TTC549 (cell line): Measurements from ENCODE around the gene ROBO1.
"Not testable (repeated sequence)": the region's sequence is repeated elsewhere in the genome, so short reads cannot be mapped to it uniquely, and the experiment has no call there.

Experiments used
- FAIRE-seq: peaks from 2 replicates; lab custom pipeline; 2012; peaks lifted over from hg19 to GRCh38; lab: Jason Lieb, UNC

ROBO1 gene

DNA sequence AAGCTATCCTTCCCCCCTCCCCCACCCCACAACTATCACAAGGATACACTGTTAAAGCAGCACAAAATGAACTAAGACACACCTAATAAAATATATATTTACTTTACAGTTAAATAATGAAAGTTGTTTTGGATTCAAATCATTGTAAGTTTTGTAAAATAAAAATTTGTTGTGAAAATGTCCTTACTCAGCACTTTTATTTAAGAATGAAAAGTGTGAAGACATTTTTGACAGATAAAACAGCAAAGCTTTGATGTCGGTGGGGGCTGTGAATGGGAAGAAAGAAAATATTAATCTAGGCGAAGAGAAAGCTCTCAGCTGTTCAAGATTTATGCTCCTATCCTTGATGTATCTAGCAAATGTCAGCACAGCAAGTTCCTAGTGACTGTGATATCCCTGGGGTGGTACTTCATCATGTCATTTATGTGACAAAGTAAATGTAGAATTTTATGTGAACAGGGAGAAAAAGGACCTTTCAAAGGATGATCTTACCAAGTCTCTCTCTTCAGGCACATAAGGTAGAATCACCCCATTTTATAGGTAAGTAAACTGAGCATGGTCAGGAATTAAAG is 216.4 kb downstream of the ROBO1 start:
- FAIRE-seq: no peak

DNA sequence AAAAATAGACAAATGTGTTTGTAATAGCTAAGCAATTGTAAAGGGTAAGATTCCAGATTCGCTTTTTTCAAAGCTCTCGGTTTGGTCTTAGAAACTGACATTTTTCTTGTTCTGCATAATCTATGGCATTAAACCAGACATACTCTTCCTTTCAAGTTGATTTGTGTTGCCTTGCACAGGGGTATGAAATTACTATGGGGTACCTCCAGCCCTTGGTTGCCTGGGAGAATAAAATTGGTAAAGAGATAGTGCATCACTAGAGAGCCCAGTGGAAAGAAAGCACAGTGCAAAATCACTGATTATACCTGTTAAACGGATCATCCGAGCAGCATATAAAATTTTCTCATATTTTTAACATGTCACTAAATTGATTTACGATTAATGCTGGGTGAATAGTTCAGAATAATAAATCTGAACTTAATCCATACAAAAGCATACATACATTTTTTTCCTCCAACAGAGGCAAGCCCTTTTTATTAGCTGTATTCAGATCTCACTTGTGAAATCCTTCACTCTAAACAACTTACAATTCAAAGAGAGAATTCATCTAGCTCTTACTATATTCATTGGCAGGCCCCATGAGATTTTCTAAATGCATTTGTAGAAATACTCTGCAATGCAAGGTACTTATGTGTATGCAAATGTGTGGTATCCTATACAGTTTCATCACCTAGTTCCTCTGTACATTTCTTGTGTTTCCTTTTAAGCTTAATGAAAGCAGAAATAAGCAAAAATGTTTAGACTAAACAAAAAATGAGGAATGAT is 224.4 kb downstream of the ROBO1 start:
- no peak for FAIRE-seq

DNA sequence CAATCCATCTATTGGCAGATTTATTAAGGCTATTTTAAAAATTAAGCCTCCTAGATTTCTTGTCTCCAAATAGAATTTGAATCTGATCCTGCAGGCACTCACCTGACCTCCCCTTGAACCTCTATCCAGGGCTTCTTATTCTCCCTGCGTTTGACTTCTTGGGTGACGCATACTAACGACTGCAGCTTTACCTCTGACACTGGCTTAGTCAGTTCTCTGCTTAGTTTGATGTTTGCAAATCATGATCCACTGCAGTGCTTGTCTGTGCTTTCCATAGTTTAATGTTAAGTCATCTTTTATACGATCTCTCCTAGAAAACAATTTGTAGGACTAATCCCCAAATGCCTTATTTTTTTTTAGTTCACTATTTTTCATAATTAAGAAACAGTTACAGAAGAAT is 233.1 kb downstream of the ROBO1 start:
- FAIRE-seq: no peak

DNA sequence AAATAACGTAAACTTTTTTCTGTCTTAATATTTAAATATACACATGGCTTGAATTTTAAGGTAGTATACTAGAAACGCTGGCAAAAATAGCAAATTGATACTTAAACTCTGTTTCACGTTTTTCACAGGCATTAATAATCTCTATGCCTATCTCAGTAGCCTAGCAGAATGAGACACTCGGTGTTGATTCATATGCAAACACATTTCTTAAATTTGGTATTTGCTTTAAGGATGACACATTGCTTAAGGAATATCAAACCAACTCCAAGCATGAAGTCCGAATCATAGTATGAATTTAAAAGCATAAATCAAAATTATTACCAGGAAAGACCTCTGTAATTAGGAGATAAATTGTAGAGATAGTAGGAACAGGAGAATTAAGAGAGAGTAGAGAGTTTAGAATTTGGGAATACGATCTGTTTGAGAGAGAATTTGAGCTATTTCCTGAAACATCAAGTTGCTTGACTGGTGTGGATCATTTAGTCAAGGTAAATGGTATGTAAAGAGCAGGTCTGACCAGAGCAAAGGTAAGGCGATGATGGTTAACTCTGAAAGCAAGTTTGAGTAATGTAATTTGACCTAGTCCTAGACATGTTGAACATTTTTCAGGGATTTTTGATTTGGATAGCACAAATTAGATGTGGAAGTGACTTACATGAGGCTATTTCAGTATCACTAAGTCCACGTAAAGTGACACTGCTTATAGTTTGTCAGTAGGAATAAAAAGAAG is 236.1 kb downstream of the ROBO1 start:
- no peak for FAIRE-seq

DNA sequence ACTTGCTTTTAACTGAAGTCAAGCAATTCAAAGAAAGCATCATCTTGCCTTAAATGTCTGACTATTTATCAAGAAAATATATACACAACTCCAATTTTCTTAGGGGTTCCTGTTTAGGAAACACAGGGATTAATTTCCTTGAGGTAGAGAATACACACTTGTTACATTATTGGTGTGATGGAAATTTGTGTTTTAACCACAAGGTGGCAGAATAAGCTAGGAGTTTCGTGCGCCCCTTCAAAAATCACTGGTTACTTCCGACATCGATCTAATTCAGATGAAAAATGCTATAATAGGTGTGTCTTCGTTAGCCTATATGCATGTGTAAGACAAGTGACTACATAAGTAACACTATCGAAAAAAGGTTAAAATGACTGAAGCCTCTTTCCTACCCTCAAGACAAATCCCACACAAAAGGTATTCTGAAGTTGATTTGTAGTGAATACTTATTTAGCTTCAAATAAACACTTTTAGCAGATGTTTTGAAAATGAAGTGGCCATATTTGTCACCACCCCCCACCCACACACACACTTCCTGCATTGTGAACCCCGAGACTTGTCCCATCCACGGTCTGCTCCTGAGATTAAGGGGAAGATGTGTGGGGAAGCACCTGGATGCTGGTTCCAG is 246.5 kb downstream of the ROBO1 start:
- peak; percentile 54 for FAIRE-seq

DNA sequence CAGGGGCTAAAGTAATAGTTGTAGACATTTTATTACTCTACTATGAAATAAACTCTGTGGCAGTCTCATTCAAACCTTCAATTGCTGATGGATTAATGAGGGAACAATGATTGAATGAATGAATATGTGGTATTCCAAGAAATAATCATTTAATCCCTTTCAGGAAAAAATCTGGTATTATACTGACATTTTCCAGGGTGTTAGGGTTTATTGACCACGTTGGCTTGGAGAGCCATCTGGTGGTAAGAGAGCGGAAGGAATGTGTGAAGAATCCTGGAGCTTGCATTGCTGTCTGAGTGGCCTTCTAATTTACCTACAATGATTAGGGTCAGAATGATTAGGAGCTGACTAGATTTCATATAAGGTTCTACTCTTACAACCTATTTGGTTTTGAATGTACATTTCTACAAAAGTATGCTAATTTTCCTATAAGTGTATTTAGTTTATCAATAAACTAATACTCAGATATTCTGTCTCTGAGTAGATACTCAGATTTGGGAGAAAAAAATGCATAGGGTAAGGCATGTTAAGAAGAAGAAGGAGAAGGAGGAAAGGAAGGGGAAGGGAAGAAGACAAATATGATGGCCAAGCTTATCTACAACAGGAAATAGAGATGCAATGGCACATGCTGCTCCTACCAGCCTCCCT is 249.9 kb downstream of the ROBO1 start:
- no peak for FAIRE-seq

DNA sequence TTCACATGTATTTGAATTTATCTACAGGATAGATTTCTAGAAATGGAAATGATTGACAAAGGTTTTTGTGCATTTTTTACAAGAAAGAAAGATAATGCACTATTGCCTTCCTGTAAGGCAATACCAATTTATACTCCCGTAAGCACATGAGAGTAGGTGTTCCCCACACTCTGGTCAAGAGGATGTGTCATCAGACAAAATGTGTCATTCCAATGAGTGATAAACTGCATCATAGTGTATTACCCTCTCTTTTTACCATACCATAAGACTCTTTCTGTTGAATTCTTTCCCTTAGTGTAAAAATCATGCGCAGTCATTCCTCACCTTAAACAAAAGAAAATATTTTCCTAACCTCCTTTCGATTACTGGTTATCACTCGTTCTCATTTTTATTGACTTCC is 251.0 kb downstream of the ROBO1 start:
- no peak for FAIRE-seq

DNA sequence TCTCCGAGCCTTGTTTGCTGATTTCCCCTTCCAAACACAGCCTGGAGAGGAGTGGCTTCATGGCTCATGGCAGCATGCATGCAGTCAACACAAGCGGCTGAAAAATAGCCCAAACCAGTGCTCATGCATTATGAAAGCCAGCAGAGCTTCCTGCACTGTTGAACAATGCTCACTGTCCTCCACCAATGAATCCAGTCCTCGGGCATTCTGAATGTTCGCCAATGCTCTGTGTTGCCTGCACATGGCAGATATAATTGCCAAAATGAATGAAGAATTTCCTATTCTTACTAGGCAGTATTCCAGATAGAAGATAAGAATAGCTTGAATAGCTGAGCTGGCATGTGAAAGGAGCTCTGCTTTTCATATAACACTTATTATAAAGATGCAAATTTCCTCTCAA is 252.7 kb downstream of the ROBO1 start:
- FAIRE-seq: no peak

DNA sequence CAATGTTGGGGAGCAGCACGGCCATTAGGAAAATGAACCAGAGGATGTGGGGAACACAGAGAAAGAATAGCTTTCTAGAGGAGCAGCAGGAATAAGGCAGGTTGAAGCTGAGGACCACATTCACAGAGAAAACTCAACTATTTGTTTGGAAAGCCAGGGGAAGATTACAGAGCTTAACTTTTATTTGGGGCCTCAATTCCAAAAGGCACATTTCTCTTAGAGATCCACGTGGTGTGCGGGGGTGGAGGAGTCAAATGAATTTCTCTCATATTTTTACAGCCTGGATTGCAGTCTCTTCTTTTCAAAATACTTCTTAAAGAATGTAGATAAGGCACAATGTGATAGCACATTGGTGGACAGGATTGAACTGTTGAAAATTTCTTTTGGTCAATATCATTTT is 253.7 kb downstream of the ROBO1 start:
- no peak for FAIRE-seq

DNA sequence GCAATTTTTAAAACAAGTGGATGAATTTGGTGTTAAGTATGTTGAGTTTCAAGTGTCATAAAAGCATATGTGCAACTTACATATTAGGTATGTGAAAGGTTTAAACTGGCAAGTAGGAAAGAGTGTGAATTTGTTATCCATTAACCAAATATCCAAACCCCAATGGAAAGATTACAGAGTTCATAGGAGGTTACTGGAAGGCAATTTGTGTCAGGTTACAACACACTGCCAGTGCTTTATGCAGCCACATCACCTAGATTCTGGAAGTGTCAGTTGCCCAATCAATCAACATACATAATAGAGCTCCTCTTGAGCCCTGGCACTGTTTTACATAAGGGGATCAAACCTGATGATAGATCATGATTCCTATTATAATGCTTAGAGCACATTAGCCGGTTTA is 261.0 kb downstream of the ROBO1 start:
- FAIRE-seq: no peak

DNA sequence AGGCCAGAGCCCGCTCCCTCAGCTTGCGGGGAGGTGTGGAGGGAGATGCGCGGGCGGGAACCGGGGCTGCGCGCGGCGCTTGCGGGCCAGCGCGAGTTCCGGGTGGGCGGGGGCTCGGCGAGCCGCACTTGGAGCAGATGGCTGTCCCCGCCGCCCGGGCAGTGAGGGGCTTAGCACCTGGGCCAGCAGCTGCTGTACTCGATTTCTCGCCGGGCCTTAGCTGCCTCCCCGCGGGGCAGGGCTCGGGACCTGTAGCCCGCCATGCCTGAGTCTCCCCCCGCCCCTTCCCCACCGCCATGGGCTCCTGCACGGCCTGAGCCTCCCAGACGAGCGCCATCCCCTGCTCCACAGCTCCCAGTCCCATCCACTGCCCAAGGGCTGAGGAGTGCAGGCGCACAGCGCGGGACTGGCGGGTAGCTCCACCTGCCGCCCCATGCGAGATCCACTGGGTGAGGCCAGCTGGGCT is 265.5 kb downstream of the ROBO1 start:
- not testable (repeated sequence) for FAIRE-seq

DNA sequence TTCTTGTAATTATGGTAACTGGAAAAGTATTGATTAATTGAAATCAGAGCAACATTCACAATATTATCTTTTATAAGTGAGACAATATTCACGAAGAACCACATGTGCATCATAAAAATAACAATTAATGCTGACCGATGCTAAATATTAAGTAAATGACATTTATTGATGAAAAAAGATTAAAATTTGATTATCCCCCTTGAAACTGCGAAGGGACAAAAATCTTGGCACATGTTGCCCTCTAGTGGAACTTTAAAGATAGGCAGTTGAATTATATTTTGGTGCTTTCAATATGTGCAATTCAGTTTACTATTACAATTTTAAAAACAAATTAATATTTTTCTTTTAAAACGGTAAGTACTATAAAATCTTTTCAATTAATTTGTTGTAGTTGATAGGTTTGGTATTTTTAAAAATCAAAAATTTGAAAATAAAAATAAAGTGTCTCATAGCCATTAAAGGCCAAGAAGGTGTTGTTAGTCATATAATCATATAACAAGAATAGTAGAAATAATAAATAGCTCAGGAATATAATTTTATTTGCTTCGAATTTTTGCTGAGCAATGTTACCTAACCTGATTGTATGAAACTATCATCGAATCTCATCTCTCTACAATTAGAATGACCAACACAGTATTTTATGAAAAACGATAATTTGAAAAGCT is 270.2 kb downstream of the ROBO1 start:
- FAIRE-seq: peak; percentile 93

DNA sequence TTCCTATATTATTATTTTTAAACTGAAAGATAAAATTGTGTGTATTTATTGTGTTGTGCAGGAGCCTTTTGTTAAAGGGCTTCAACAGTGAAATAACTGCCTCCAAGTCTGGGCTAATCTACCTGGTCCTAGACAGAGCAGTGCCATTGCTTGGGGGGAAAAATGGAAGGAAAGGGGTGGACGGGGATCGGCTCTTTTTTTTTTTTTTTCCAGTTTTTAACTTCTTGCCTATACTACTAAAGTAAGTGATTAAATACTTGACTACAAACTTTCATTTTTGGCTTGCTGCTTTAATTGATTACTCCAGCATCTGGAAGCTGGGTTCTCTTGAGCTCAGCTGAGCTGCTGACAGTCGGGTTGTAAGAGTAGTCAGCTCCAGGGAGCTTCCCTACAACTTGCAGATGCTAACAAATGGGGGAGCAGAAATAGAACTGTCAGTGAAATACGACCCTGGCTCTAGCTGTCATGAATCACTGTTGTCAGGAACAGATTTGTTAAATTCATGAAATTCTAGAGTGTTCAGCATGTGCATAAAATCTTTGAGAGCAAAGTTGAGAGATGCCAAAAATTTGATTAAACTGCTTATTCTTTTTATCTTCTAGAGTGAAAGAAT is 276.7 kb downstream of the ROBO1 start:
- FAIRE-seq: no peak

DNA sequence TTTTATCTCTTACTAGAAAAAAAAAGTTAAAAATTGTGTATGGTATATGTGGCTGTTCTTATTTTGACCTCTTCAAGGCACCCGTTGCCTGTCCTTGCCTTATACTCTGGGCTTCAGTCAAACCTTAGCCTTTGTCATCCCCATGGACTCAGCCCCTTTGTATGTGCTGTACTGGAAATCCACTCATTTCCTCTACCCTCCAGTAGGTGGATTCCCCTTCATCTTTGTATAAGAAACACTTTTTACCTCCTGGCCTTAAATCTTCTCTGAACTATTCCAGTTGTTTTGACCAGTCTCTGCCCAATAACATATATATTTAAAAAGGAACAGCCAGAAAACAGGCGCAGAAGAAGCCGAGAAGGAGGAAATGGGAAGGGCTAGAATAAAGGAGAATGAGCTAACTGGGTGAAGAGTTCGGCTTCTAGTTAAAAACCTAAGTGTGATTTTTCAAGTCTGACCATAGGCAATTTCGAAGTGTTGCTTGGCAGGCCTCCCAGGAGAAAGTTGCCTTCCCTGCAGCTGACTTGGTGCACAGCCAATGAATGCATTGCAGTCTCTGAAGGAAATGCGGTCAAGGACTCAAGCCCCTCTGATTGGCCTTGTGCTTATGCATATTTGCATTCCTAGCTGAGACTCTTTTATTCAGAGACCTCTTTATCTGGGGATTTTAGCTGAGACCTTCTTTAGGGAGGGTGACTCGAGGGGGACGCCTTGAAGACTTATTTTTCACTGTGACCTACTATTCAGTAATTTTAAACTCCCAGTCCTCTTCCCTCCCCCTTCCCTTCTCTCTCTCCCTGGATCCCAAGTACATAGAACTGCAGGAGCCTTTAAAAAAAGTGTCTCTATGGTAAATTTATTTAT is 277.4 kb downstream of the ROBO1 start:
- FAIRE-seq: no peak

DNA sequence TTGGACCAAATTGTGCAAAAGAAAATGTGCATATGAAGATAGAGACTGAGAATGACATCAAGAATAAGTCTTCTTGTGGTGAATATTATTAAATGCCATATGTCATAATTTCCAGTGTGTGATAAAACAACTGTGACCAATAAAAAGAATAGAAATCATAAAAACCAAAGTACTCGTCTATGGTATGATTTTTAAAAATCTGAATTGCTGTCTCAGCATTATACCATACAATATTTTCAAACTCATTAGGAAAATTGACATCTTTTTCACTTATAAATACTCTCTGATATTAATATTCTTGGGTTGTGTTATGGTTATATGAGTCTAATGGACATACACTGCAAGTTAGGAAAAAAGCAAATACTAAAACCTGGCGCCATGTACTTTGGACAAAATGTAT is 279.4 kb downstream of the ROBO1 start:
- no peak for FAIRE-seq

DNA sequence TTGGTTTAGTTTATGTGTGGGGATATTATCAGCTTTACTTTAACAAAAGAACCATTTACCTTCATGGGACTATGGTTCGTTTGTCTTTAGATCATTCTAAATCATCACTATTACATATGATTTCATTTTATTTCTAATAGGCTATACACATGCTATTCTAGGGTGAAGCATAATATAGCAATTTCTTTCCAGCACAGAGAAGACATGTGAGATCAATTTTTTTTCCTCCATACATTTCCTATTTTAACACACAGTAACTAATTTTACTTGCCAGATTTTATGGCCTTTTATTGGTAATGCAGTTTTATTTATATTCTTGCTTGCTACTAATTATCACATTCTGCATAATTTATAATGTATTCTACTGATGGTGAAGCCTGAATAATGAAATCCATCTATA is 287.1 kb downstream of the ROBO1 start:
- FAIRE-seq: no peak

DNA sequence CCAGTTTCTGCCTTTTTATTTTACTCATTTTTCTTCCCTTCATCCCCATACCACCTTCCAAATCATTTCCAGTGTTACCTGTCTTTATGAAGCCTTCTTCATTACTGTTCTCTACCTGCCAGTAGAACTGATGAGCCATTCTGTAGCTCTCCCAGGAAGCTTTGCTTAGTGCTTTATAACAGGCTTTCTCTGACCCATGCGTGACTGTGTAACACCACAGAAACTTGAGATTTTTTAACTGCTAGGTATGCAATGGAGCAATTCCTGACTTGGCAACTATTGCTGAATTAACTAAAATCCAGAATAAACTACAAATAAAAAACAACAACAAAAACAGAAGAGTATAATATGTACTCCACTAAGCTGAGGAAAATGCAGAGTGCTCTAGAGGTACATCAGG is 289.2 kb downstream of the ROBO1 start:
- FAIRE-seq: no peak

DNA sequence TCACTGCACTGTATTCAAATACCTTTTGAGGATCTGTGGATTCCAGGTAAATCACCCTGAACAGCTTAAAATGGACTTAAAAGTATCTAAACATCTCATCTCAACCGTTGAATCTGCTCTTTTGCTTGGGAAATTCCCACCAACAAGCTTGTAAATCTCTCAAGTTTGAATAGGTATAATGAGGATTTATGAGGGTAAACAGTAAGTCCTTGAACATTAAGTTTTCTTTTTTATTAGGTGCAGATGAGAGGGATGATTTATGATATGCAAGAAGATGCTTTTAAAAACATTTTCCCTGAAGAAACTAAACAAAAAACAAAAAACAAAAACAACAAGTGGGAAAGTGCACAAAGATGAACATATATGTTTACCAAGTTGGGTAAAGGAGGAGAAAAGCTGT is 290.6 kb downstream of the ROBO1 start:
- FAIRE-seq: no peak

DNA sequence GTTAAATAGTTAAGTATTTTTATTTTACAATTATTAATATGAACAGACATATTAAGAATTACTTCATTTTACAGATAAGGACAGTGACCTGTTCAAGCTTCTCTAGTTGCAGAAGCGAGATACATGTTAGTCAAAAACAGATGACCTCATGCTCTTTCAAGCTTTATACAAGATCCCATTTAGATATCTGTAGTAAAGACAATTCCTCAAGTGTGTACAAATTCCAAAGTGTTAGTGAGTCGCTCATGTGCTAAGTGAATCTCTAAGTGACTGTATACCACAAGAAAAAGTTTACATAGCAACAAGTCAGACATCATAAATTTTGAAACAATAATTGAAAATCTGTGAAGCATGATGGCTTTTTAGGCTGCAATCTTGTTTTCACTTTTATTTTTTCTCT is 293.8 kb downstream of the ROBO1 start:
- no peak for FAIRE-seq

DNA sequence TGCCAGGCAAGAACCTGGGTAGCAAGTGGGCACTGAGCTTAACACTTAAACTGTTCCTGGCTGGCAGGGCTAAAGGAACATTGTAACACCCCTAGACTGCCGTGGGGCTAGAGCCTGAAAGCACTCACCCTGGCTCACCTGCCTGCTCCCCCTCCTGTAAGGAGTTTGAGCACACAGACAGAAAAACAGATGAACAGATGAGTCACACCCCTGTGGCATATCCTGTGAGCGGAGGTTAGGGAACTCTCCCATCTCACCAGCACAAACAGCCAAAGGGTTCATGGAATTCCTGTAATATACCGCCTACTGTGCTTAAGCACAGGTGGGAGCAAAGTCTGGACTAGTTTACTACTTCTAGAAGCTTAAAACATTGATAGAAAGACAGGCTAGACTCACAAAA is 300.1 kb downstream of the ROBO1 start:
- no peak for FAIRE-seq
